NB4 (cell line): ENCODE data around the gene TSPAN15.

Source experiments
- DNase-seq: peaks from one replicate; pipeline ENCODE4 v3.0.0; 2010; ENCODE audit warnings: low read depth
- H3K4me3 ChIP-seq: one replicate; pipeline ENCODE4 v1.5.1; 2011; ENCODE audit warnings: mild to moderate bottlenecking, low read depth, low read length, moderate library complexity
- CTCF ChIP-seq: IDR thresholded peaks from one replicate; pipeline ENCODE4 v1.5.1; 2012; ENCODE audit warnings: low read depth, low read length
- MAX ChIP-seq: IDR thresholded peaks from 2 replicates; pipeline ENCODE4 v1.6.1; 2011; ENCODE audit warnings: low read depth, low read length
- MYC ChIP-seq: IDR thresholded peaks from 2 replicates; pipeline ENCODE4 v1.6.1; 2011; ENCODE audit warnings: low read depth, low read length
- POLR2A ChIP-seq: IDR thresholded peaks from 2 replicates; pipeline ENCODE4 v1.6.1; 2011; ENCODE audit warnings: mild to moderate bottlenecking; ENCODE audit not compliant: insufficient read length; ENCODE audit errors: extremely low read depth

TSPAN15 gene

GRCh38 chr10:69498711-69499471 lies 47.6 kb downstream of the TSPAN15 start:
- no peak for DNase-seq
- TF ChIP-seq CTCF (no peak), POLR2A (no peak), MYC (no peak), MAX (no peak)
- H3K4me3 ChIP-seq = no peak overlapping the region

DNA sequence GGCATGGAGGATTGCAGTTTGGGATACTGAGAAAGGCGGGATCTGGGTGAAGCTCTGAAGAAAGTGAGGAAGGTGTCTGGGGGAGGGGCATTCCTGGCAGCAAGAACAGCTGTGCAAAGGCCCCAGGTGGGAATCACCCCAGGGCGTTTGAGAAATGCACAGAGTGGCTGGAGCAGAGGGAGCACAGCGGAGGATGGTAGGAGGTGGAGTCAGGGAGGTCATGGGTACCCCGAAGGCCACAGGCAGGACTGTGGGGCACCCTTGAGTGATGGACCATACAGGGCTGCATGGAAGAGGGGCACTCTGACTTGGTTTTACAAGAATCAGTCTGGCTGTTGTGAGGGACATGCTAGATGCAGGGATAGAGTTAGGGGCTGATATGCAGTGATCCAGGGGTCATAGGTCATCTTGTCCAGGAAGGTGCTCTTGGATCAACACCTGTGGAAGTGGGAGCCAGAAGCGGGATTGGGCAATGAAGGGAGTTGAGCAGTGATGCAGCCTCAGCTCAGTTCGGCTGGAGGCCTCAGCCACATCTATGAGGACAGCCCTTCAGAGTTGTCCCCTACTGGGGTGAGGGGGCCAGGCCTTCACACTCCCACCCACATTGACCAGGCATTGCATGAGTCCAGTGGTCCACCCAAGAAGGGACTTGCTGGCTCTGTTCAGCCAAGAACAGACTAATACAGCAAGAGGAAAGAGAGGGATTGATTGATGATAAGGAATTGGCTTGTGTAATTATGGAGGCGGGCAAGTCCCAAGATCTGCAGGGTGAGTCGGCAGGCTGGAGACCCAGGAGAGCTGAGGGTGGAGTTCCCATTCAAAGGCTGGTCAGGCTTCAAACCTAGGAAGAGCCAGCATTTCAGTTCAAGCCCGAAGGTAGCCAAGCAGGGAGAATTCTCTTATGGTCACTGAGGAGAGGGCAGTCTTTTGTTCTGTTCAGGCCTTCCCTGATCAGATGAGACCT lies 48.7 kb downstream of the TSPAN15 start:
- no peak overlapping the region for H3K4me3 ChIP-seq
- no peak for TF ChIP-seq MYC
- no peak for TF ChIP-seq MAX
- no peak for TF ChIP-seq POLR2A
- TF ChIP-seq CTCF = no peak
- DNase-seq = no peak

- no peak overlapping the region for H3K4me3 ChIP-seq
- TF ChIP-seq POLR2A = no peak
- TF ChIP-seq MYC = no peak
- no peak for TF ChIP-seq CTCF
- no peak for TF ChIP-seq MAX
- DNase-seq = no peak
Measured at GRCh38 chr10:69500864-69501468, 49.7 kb downstream of the TSPAN15 start.

- no peak for TF ChIP-seq CTCF
- TF ChIP-seq POLR2A = no peak
- TF ChIP-seq MAX = no peak
- no peak for TF ChIP-seq MYC
- H3K4me3 ChIP-seq = no peak overlapping the region
- no peak for DNase-seq
Measured at GRCh38 chr10:69501657-69502056, 50.4 kb downstream of the TSPAN15 start.

- no peak overlapping the region for H3K4me3 ChIP-seq
- no peak for TF ChIP-seq CTCF
- TF ChIP-seq MAX = no peak
- TF ChIP-seq MYC = no peak
- no peak for TF ChIP-seq POLR2A
- DNase-seq = no peak
Measured at GRCh38 chr10:69502589-69502988, 51.3 kb downstream of the TSPAN15 start.
